HG02642 (cell line): ENCODE data around the gene KIAA1614.
A peak's percentile ranks its signal among the peaks of the same experiment; 100 is the strongest.
"Not testable (repeated sequence)": the region's sequence is repeated elsewhere in the genome, so short reads cannot be mapped to it uniquely, and the experiment has no call there.

Source experiments
- ATAC-seq: cut with Tn5 transposase; IDR thresholded peaks from one replicate; pipeline ENCODE4 v1.9.1; 2021; ENCODE audit warnings: mild to moderate bottlenecking; ENCODE audit not compliant: unreplicated experiment, poor library complexity

KIAA1614 gene

DNA sequence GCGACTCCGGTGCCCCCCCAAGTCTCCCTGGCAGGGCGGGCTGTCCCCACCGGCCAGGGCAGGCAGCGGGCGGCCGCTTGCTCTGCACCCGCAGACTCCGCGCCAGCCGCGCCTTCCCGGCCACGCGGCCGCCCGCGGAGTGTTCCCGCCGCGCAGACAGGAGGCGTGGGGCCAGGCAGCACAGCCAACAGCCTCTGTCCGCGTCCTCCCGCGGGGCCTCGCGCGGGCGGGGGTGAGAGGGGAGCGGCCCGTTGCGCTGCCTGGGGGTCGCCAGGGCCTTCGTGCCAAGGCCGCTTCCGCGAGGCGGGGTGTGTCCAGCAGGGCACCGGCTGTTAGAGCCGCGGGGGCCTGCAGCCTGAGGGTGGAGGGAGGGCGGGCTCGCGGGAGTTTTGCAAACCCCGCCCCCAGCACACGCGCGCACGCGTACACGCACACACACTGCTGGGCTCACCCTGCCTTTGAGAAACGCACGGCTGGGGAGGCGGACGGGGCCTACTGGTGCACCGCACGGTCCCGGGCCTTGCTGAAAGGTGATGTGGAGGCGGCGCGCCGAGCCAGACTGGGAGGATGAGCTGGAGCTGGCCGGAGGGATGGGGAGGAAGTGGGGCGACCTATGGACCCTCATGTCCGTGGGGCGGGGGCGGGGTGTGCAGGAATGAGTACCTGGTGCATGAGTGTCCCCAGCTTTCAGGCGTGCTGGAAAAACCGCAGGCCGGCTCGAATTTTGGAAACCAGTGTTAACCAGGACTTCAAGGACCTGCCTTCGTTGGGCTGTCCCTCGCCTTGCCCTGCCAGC lies 41.5 kb downstream of the KIAA1614 start:
- peak; percentile 87 for ATAC-seq

DNA sequence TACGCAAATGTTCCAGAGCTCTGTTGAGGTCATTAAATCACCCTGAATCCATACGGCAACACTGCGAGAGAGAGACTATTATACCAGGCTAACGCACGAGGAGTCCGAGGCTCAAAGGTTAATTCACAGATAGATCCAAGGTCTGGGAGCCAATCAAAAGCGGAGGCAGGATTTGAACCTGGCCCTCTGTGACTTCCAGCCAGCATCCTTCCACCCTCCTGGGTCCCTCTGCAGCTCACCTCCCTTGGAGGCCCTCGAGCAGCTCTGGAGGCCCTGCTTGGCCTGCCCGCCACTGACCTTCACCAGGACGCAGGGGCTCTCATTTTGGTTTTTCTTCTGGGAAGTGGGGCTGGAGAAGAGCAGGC lies 42.1 kb downstream of the KIAA1614 start:
- no peak for ATAC-seq

DNA sequence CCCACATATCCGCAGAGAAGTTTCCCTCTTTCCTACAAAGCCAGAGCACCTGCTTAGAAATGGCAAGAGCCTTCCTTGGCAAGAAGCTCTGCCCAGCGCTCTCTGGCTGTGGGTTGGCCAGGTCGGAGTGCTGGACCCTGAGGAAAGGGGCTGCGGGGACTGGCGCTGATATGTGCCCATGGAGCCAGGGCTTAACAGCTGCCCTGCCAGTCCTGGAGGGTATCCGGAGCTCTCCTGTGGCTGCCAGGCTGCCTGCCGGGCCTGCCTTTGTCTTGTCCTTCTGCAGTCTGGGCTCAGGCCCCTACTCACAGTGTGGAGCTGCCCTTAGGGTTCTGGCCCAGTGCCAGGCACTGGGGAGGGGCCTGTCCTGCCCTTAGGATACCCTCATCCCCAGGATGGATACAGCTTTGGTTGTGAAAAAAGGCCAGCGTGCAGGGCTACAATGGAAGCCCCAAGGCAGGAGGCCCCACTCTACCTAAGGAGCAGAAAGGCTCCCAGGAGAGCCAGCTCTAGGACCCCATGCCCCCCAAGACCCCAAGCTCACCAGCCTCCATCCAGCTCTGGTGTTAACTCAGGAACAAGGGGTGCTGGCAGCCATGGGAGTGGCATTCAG lies 43.4 kb downstream of the KIAA1614 start:
- no peak for ATAC-seq

DNA sequence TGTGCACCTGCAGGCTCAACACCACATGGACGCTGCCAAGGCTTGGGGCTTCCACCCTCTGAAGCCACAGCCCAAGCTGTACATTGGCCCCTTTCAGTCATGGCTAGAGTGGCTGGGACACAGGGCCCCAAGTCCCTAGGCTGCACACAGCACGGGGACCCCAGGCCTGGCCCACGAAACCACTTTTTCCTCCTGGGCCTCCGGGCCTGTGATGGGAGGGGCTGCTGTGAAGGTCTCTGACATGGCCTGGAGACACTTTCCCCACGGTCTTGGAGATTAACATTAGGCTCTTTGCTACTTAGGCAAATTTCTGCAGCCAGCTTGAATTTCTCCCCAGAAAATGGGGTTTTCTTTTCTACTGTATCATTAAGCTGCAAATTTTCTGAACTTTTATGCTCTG lies 46.9 kb downstream of the KIAA1614 start:
- ATAC-seq: not testable (repeated sequence)

DNA sequence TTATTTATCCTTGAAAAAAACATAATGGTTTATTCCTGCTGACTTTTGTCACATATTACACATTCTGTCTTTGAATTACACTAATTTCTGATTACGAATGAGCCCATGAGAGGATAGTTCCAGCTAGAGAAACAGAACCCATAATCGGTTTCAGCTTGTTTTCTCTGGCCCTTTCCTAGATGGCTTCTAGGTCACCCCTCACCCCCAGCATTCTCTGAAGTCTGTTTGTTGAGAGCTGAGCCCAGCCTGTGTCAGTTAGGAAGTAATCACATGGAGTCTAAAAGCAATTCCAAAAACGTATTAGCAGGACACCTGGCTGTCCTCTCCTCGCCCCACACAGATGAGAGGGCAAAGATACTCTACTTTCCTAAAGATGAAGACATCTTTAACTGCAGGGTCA lies 48.9 kb downstream of the KIAA1614 start:
- no peak for ATAC-seq

DNA sequence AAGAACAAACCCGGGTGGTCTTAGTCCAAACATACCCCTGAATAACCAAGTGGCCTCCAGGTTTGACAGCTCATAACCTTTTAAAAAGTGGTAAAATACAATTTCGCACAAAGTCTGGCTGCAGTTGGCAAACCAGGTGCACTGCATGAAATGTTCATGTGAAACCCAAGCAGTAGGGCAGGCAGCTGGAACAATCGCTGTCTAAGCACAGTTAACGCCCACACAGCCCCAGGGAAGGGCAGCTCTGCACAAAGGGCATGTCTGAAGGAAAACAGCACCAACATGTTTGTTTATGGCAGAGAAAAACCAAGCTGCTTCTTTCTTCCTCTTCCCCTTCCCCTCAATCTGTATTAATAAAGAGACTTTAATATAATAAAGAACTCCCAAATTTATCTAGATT lies 49.5 kb downstream of the KIAA1614 start:
- ATAC-seq: no peak

DNA sequence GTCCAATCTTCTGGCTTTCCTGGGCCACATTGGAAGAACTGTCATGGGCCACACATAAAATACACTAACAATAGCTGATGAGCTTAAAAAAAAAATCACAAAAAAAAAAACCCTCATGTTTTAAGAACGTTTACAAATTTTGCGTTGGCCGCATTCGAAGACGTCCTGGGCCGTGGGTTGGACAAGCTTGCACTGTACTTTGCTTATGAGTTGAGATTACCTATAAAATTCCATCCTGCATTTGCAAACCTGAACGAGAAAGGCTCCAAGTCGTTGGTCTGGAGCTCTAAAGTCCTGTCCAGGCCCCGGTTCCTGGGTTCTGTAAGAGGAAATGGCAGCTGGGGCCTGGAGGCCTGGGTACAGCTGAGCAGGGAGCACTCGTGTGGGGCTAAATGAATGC lies 51.4 kb downstream of the KIAA1614 start:
- no peak for ATAC-seq

DNA sequence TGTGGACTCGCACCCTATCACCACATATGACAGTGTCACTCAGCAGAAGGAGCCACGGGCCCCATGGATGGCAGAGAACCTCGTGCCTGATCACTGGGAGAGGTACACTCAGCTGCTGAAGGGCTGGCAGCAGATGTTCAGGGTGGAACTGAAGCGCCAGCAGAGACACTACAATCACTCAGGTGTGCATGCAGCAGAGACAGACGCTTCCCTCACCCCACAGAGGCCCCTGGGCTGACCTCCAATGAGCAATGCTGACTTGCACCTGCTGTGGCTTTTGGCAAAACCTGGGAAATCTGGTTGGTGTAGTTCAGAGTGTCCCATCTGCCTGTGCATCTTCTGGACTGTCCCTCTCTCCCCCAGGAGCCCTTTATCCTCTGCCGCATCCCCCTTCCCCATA lies 51.9 kb downstream of the KIAA1614 start:
- no peak for ATAC-seq

DNA sequence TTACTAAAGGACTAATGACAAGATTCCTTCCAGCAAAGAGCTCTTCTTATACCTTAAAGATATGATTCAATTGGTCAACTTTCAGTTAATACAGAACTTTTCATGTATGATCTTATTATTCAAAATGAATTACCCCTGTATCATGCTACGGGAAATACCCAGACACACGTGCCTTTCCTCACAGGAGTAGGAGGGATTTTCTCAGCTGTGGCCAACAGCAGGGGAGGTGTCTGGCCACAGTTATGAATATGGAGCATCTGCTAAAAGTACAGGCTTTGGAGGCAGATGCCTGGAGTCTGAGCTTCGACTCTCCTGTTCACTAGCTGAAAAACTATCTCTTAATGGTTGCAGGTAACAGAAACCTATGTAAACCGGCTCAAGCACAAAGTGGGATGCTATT lies 53.6 kb downstream of the KIAA1614 start:
- no peak for ATAC-seq

DNA sequence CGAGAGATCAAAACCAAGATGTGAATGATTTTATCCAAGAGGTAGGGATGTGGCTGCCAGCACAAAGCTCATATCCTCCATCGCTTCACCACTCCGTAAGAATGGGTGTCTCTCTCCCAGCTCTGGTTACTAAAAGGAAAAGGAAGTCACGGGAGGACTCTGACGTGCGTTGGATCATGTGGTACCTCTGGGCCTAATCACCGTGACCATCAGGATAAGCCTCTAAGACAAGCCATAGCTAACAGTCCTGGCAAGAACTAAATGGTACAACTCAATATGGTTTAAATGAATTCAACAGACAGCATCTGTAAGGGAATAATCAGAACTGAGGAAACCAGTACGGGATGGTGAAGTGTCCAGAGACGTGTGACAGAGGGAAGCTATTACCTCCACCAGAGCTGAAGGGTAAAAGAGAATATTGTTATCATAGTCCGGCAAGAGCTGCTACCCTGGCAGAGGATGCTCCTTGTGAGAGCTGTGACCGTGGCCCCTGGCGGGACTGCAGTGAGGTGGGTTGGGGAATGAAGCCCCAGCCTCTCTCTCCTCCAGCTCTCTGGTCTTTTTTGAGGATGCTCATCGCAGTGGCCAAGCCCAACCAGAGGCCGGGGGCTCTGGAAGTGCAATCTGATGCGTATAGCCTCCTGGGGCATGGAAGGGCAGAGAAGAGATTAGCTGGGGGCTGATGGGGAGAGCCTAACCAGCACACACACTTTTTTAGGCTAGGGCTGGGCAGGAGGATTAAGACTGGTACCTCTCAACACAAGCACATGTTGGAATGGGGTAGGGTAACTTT lies 54.2 kb downstream of the KIAA1614 start:
- ATAC-seq: no peak

DNA sequence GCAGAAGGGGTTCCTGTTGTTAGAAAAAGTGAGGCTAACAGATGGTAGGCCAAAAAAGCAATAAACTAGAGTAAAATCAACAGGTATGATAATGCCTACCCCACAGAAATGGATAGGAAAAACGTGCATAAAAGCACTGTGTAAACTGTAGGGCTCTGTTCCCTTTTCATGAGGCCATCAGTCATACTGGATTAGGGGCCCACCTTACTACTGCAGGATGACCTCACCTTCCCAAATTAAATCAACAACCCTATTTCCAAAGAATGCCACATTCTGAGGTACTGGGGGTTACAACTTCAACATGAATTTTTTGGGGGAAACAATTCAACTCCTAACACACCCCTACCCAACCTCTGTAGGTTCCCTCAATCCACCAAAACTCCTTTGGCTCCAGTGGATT lies 54.9 kb downstream of the KIAA1614 start:
- ATAC-seq: no peak

DNA sequence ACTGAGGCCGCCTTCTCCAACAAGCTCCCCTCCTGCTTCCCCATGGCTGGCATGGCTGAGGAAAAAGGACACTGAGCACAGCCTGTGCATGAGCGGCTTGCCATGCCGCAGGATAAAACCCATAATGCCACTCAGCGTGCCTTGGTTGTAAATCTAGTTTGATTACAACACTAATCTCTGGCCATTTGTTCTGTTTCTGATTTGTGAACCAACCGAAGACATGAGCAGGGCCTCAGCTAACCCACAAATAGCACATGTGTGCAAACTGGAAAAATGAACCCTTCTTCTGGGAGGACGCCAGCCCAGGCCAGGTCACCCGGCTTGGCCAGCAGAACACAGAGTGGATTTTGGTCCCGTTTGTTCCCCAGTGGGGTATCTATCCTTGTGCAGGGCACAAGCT lies 56.1 kb downstream of the KIAA1614 start:
- not testable (repeated sequence) for ATAC-seq

DNA sequence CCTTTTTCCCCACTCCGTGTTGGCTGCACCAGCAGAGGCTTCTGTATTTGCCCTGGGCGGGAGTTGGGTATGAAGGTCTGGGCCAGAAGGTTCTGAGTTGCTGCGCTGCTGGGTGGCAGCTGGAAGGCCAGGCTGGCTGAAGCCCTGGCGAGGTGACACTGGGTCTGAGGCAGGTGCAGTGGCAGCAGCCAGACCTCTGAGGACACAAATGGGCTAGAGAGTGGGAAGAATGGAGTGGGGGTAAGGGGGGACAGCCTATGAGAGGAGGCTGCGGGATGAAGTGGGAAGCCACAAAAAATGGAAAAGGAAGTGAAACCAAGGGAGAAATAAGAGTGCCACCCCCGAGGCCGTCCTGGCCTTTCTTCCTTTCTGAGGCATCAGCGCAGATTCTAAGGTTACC lies 56.7 kb downstream of the KIAA1614 start:
- ATAC-seq: no peak

DNA sequence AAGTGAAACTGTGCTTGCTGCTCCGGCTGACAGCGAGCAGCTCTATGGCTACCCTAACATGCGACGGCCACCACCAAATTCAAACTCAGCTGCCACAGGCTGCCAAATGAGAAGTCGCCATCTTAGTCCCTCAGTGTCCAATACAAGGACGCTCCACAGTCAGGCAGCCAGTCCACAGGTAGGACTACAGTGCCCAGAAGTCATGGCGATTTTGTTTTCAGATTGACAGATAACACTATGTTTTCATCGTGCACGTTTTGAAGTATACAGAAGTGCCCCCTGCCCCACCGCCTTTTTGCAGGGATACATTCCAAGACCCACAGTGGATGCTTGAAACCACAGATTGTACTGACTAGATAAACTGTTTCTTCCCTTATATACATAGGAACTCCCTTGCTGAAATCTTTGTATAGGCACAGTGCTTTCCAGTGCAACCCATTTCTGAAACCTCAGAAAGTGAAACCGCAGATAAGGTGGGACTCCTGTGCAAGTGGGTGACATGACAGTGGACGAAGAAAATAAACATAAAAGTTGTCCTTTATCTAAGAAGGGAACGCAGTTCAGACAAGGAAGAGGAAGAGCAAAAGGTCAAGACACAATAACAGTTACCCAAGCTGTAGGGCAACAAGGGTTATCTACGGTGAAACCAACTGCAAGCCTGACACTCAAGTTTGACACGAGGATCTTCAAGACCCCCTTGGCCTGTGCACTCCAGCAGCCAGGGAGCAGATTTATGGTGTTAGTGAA lies 57.8 kb downstream of the KIAA1614 start:
- no peak for ATAC-seq

DNA sequence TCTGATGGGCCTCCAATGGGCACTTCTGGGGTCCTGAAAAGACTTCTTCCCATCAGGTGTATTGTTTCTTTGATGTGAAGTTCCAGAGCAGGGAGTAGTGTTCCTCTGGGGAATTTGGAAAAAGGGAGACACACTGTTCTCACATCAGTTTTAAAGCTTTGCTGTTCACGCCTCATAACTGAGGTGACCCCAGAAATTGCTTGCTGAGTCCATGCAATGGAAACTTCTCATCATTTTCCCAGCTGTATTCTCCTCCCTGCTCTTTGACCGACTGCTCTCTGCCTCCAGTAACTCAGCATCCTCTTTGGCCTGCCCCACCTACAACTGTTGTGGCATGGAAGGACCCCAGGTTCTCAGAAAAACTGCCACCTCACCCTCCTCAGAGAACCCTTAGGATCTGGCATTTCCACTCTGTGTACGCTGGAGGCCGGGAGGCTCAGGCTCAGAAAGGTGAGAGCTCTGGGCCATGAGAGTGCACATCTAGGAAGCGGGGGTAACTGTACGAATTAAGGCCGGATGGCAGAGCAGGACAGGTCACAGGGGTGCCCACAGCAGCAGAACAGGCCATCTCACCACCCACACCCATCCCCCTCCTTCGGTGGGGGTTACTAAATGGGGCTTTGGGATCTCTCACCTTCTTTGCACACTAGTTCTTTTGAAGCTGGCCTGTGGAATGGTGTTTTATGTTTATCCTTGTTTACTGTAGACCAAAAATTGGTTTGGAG lies 58.7 kb downstream of the KIAA1614 start:
- no peak for ATAC-seq

DNA sequence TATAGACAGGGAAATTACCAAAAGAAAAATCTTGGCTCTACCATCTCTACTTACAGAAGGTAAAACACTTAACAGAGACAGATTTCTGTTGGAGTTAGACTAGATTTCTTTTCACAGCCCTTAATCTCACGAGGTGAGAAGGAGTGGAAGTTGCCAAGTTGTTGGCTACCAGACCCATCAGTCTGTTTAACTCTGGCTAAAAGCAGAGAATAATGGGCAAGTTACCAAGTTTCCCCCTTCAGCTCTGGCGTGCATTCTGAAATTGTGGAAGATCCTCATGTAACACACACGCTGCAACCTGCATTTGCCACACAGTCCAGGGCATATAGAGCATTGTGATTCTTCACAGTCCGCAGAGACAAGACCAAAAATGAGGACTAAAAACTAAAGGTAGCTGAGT lies 60.7 kb downstream of the KIAA1614 start:
- ATAC-seq: no peak

DNA sequence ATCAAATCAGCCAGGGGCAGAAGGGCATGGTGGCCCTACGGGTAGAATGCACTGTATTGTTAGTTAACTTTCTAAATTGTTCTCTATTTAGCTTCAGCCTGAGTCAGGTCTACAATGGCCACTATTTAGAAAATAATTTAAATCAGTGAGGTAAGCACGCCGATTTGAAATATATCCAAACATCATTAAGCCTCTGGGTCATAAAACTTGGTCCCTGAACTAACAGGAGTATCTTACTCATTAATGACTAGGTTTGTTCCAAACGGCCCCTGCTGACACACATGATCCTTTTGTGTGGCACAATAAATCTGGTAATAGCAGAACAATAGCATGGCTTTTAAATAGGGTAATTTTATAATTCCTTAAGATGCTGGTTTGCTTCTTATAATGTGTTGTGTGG lies 61.5 kb downstream of the KIAA1614 start:
- ATAC-seq: no peak

DNA sequence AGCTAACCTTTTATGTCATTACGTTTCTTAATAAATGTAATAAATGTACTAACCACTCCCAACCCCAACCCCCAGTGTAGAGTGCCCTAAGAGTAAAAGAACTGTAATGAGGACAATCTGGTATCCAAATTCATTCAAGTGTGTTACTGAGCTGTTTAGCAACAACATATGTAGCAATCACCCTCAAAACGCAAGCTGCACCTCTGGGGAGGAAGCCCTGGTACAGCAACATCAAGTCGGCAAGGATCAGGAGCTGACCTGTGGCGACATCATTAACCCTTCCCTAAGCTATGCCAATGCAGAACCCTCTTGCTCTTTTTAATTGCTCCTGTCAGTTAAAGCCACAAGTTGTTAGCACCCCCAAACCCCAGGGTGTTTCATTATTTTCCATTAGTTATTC lies 62.9 kb downstream of the KIAA1614 start:
- ATAC-seq: no peak

DNA sequence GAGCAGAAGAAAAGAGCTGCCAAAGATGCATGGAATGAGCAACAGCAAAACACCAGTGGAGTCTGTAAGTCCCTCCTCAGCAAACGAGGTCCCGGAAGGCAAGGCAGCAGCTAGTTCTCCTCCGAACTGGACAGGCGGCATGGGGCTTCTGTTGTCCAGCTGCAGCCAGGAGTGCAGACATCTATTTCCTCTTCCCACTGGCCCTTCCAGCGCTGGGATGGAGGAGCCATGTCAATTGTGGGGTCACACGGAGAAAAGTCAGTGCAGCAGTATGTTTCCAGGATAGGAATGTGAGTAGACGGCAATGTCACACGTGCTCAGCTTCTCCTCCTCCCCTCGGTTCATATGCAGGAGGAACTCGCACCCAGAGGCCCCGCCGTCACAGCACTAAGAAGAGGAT lies 63.5 kb downstream of the KIAA1614 start:
- ATAC-seq: no peak

DNA sequence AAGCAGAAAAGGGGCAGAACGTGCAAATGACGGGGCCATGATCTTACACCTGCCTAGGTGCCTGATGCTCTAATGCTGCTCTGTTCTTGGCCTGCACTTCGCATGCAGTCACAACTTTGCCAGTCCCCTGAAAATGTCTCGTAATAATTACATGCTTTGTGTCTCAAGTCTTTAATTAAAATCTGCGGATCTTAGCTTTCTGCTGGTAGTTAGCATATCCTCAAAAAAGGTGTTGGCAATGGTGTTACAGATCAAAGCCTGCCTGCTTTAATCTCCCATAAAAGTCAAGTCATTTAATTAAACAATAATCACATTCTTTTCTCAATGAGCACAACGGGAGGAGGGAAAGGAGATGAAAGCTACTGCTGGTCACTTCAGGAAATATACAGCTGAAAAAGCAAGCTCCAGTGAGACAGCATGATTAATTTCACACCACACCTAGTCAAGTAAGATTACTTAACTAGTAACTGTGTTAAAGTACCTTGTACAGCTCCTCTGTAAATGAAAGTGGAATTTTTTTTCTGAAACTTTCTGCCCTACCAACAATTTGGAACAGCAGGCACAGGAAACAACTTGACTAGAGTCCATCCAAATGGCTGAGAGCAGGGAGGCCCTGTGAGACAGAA lies 64.1 kb downstream of the KIAA1614 start:
- ATAC-seq: no peak
